Calu3 (cell line): ENCODE measurements around the gene SPTBN1. TPM values are rescaled to one million over a fixed set of nuclear protein-coding genes. Genes with fewer than 3 reads are reported as not detected.
A peak's percentile ranks its signal among the peaks of the same experiment; 100 is the strongest.
"Not testable (repeated sequence)": the region's sequence is repeated elsewhere in the genome, so short reads cannot be mapped to it uniquely, and the experiment has no call there.

ENCODE experiments used
- BruUV-seq: library from RNA; stranded (reverse); fragments of 400-500 nt; replicated peaks from 2 replicates; lab custom pipeline; 2021; lab: Mats Ljungman, UMichigan
- CTCF ChIA-PET: fragments of 300-600 bp; sonication (Branson Sonifier 250); formaldehyde crosslinking; loops from one replicate; lab custom pipeline; 2022; ENCODE audit warnings: antibody characterized with exemption; lab: Charles Lee
- DNase-seq: peaks from one replicate; pipeline ENCODE4 v3.0.0; 2022
- H3K27ac Mint-ChIP-seq: one replicate; pipeline ENCODE4 v1.8.0; 2022; ENCODE audit warnings: mixed read lengths; ENCODE audit not compliant: unreplicated experiment
- H3K27me3 Mint-ChIP-seq: one replicate; pipeline ENCODE4 v1.8.0; 2022; ENCODE audit warnings: mixed read lengths; ENCODE audit not compliant: unreplicated experiment
- H3K36me3 Mint-ChIP-seq: one replicate; pipeline ENCODE4 v1.8.0; 2022; ENCODE audit warnings: mild to moderate bottlenecking, moderate library complexity, mixed read lengths; ENCODE audit not compliant: insufficient read depth, unreplicated experiment
- H3K4me1 Mint-ChIP-seq: one replicate; pipeline ENCODE4 v1.8.0; 2022; ENCODE audit warnings: mild to moderate bottlenecking, low read depth, mixed read lengths; ENCODE audit not compliant: unreplicated experiment
- H3K4me3 Mint-ChIP-seq: one replicate; pipeline ENCODE4 v1.8.0; 2022; ENCODE audit warnings: mild to moderate bottlenecking, low read depth, moderate library complexity, mixed read lengths; ENCODE audit not compliant: unreplicated experiment
- H3K9me3 Mint-ChIP-seq: one replicate; pipeline ENCODE4 v1.8.0; 2022; ENCODE audit warnings: low read depth, mixed read lengths; ENCODE audit not compliant: unreplicated experiment
- intact Hi-C: fragments of 100-400 bp; cut with micrococcal nuclease; formaldehyde crosslinking; loops from one replicate; pipeline ENCODE4 v1.10.0; 2022; ENCODE audit not compliant: unreplicated experiment
- total RNA-seq: library from RNA; stranded (reverse); gene quantifications from 2 replicates; pipeline ENCODE4 v1.2.3, GENCODE V29; 2022
- TF ChIP-seq, protein P1 (sequence below): fragments of 200-600 bp; IDR thresholded peaks from one replicate; pipeline ENCODE4 v1.8.0; 2022; ENCODE audit warnings: antibody characterized with exemption; ENCODE audit not compliant: unreplicated experiment

Gene SPTBN1
- total RNA-seq, 1 experiment from 2014 or later: 611 TPM

DNA sequence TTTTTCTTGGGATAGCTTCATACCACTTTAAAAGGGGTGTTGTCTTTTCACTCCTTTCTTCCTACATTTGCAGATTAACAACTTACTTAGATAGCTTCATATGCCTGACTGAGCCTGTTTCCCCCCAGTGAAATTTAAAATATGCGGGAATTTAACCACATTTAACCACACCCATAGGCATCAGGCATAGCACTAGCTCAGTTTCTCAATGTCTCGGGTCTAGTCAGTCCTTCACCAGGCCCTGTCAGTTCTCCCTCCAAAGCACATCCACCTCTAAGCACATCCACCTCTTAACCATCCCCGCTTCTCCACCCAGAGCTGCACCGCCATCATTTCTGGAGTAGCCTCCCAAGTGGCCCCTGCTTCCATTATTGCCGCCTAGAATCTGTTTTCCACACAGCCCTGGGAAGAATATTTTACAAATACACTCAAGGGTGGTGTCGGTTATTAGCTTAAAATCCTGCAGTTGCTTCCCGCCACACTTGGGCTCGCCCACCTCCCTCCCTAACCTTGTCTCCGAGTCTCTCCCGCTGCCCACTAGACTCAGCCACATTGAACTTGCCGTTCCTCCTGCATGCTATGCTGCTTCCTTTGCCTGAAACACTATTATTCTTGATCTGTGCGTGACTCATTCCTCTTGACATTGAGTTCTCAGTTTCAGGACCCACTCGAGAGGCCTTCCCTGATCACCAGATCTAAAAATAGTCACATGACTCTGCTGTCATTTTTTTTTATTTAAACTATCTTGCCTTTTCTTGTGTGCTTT, 68.3 kb downstream of the SPTBN1 start:
- TSS peak; percentile 93 for BruUV-seq
- H3K4me3 Mint-ChIP-seq: peak overlapping the region; percentile 64
- peaks cover 24% of the 10 kb centered on the region for H3K36me3 Mint-ChIP-seq
- intact Hi-C loops: loop anchor here (2.0 to 10.0 kb wide), 5 partner anchors 32 to 310 kb away; no protein-coding TSS in a partner anchor
- CTCF ChIA-PET: interaction anchor here (0.9 to 3.3 kb wide), 15 partner anchors 26 to 417 kb away, joined by 3 to 23 read pairs (median 4); no protein-coding TSS in a partner anchor
- H3K27ac Mint-ChIP-seq: peak overlapping the region; percentile 92
- no peaks in the 10 kb centered on the region for H3K27me3 Mint-ChIP-seq
- peak; percentile 45 for DNase-seq
- peaks cover 79% of the 10 kb centered on the region for H3K4me1 Mint-ChIP-seq
- TF ChIP-seq, protein P1, sequence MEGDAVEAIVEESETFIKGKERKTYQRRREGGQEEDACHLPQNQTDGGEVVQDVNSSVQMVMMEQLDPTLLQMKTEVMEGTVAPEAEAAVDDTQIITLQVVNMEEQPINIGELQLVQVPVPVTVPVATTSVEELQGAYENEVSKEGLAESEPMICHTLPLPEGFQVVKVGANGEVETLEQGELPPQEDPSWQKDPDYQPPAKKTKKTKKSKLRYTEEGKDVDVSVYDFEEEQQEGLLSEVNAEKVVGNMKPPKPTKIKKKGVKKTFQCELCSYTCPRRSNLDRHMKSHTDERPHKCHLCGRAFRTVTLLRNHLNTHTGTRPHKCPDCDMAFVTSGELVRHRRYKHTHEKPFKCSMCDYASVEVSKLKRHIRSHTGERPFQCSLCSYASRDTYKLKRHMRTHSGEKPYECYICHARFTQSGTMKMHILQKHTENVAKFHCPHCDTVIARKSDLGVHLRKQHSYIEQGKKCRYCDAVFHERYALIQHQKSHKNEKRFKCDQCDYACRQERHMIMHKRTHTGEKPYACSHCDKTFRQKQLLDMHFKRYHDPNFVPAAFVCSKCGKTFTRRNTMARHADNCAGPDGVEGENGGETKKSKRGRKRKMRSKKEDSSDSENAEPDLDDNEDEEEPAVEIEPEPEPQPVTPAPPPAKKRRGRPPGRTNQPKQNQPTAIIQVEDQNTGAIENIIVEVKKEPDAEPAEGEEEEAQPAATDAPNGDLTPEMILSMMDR: no peak
- no peaks in the 10 kb centered on the region for H3K9me3 Mint-ChIP-seq

DNA sequence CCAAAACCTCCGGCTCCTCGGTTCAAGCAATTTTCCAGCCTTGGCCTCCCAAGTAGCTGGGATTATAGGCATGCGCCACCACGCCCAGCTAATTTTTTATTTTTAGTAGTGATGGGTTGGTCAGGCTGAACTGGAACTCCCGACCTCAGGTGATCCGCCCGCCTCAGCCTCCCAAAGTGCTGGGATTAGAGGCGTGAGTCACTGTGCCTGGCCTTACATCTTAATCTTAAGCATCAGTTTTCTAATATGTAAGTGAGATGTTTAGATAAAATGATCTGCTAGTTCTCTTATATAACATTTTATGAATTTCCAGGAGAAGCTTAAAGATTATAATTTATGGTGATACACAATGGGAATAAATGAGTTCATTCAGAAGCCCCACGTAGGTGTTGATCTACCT, 69.2 kb downstream of the SPTBN1 start:
- DNase-seq: no peak
- Mint-ChIP-seq H3K27ac (peak overlapping the region; percentile 92), H3K4me3 (peak overlapping the region; percentile 64), H3K27me3 (no peaks in the 10 kb centered on the region), H3K36me3 (peaks cover 24% of the 10 kb centered on the region), H3K4me1 (peaks cover 73% of the 10 kb centered on the region), H3K9me3 (no peaks in the 10 kb centered on the region)
- TSS peak; percentile 78 for BruUV-seq
- TF ChIP-seq, protein P1: no peak
- CTCF ChIA-PET: interaction anchor here (1.0 to 3.3 kb wide), 6 partner anchors 26 to 179 kb away, joined by 3 to 23 read pairs (median 5); no protein-coding TSS in a partner anchor
- intact Hi-C loops: loop anchor here (2.0 to 10.0 kb wide), 2 partner anchors 31 to 309 kb away; no protein-coding TSS in a partner anchor

DNA sequence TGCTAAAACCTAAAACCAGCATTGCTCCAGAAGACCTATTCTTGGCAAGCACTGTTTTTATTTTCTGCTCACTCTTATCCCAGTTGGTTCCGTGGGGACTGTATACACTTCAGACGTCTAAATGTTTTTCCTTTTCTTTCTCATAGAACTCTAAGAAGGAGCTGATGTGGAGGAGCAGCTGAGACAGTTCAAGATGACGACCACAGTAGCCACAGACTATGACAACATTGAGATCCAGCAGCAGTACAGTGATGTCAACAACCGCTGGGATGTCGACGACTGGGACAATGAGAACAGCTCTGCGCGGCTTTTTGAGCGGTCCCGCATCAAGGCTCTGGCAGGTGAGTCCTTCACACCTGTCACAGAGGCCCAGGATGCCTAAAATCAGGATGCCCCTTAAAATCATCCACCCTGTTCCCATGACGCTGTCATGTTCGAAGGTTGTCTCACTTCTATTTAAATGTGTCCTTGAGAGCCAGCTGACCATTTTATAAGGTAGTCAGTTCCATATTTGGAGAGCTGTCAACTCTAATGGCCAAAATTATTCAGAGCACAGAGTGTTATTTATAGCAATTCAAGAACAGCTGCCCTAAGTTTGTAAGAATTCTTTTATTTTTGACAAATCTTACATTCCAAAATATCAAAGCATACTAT, 70.2 kb downstream of the SPTBN1 start:
- peak overlapping the region; percentile 92 for H3K27ac Mint-ChIP-seq
- intact Hi-C loops: loop anchor here (10.0 kb wide), 1 partner anchor 308 kb away; no protein-coding TSS in a partner anchor
- no peaks in the 10 kb centered on the region for H3K27me3 Mint-ChIP-seq
- H3K4me1 Mint-ChIP-seq: peaks cover 76% of the 10 kb centered on the region
- CTCF ChIA-PET: no interaction called here
- TF ChIP-seq, protein P1: no peak
- BruUV-seq: no TSS peak
- no peak for DNase-seq
- H3K9me3 Mint-ChIP-seq: no peaks in the 10 kb centered on the region
- H3K36me3 Mint-ChIP-seq: peaks cover 29% of the 10 kb centered on the region
- no peak overlapping the region for H3K4me3 Mint-ChIP-seq

DNA sequence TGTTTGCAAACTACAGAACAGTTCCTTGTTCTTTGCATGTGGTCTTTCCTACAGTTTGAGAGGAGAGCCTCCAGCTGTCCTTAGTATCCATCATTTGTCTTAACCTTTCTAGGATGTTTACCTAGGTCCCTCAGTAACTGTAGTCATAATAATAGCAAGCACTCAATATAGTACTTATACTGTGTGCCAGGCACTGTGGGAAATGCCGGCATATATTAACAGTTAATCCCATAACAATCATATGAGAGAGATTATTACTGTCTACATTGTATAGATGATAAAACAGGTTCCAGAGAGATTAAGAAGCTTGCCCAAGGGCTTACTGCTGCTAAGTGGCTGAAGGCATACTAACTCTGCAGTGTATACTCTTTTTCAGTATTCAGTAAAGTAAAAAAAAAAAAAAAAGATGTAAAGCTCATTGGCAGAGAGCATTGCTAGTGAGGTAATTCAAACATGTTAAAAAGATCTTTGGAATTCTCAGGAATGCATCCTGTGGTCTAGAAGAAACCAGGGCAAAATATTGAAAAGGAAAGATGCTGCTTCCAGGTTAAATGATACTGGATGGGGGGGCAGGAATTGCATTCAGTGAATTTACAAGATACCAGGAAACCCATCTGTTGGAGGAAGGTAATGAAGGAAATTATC, 72.3 kb downstream of the SPTBN1 start:
- DNase-seq: no peak
- CTCF ChIA-PET: no interaction called here
- peak overlapping the region; percentile 68 for H3K27ac Mint-ChIP-seq
- peaks cover 37% of the 10 kb centered on the region for H3K36me3 Mint-ChIP-seq
- H3K4me3 Mint-ChIP-seq: no peak overlapping the region
- BruUV-seq: no TSS peak
- no peaks in the 10 kb centered on the region for H3K27me3 Mint-ChIP-seq
- H3K4me1 Mint-ChIP-seq: peaks cover 78% of the 10 kb centered on the region
- TF ChIP-seq, protein P1: no peak
- intact Hi-C loops: loop anchor here (10.0 kb wide), 1 partner anchor 306 kb away; no protein-coding TSS in a partner anchor
- no peaks in the 10 kb centered on the region for H3K9me3 Mint-ChIP-seq

DNA sequence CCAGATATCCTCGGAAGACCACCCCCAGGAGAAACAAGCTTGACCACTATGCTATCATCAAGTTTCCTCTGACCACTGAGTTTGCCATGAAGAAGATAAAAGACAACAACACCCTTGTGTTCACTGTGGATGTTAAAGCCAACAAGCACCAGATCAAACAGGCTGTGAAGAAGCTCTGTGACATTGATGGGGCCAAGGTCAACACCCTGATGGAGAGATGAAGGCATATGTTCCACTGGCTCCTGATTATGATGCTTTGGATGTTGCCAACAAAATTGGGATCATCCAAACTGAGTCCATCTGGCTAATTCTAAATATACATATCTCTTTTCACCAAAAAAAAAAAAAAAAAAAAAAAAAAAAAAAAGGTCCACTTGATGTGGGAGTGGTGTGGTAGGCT, 73.4 kb downstream of the SPTBN1 start:
- not testable (repeated sequence) for H3K27me3 Mint-ChIP-seq

More for the DNA sequence above, 73.4 kb downstream of the SPTBN1 start:
- H3K4me1 Mint-ChIP-seq: peaks cover 78% of the 10 kb centered on the region
- not testable (repeated sequence) for DNase-seq, H3K9me3 Mint-ChIP-seq, BruUV-seq, H3K4me3 Mint-ChIP-seq
- peaks cover 38% of the 10 kb centered on the region for H3K36me3 Mint-ChIP-seq
- CTCF ChIA-PET: interaction anchor here (0.6 kb wide), 1 partner anchor 334 kb away, joined by 8 read pairs; no protein-coding TSS in a partner anchor
- H3K27ac Mint-ChIP-seq: peak overlapping the region; percentile 68
- intact Hi-C loops: loop anchor here (10.0 kb wide), 1 partner anchor 305 kb away; no protein-coding TSS in a partner anchor
